Fibroblast of pulmonary artery (primary cell): ENCODE measurements around the gene CNGB1.
"Not testable (repeated sequence)": the region's sequence is repeated elsewhere in the genome, so short reads cannot be mapped to it uniquely, and the experiment has no call there.

ENCODE experiments used
- DNase-seq: peaks from one replicate; pipeline ENCODE4 v3.0.0-alpha.2; 2010; ENCODE audit warnings: low read depth
- H3K4me3 ChIP-seq: replicated peaks from 2 replicates; pipeline ENCODE4 v1.5.1; 2011; ENCODE audit warnings: low read depth, mild to moderate bottlenecking, control low read depth, low read length, moderate library complexity
- TF ChIP-seq, protein P1 (sequence below): IDR thresholded peaks from 2 replicates; pipeline ENCODE4 v1.5.1; 2011; ENCODE audit warnings: mild to moderate bottlenecking, control low read depth, low read length, inconsistent platforms; ENCODE audit errors: missing control alignments

Gene CNGB1

DNA sequence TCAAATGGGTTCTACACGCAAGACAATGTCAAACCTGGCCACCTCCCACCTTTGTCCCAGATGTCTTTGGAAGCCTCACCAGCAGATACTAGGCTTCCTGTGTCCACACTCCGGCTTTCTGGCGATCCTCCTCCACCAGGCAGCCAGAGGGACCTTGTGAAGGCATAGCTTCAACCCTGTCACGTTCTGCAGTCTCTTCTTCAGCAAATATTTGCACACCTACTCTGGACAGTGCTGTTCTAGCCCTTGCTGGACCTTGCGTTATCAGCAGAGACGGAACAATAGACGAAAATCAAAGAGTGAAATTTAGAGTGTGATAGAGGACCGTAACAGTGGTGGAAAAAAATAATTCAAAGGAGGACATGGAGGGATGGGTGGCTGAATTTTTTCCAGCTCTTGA lies 130.1 kb downstream of the CNGB1 start:
- no peak overlapping the region for H3K4me3 ChIP-seq
- TF ChIP-seq, protein P1, sequence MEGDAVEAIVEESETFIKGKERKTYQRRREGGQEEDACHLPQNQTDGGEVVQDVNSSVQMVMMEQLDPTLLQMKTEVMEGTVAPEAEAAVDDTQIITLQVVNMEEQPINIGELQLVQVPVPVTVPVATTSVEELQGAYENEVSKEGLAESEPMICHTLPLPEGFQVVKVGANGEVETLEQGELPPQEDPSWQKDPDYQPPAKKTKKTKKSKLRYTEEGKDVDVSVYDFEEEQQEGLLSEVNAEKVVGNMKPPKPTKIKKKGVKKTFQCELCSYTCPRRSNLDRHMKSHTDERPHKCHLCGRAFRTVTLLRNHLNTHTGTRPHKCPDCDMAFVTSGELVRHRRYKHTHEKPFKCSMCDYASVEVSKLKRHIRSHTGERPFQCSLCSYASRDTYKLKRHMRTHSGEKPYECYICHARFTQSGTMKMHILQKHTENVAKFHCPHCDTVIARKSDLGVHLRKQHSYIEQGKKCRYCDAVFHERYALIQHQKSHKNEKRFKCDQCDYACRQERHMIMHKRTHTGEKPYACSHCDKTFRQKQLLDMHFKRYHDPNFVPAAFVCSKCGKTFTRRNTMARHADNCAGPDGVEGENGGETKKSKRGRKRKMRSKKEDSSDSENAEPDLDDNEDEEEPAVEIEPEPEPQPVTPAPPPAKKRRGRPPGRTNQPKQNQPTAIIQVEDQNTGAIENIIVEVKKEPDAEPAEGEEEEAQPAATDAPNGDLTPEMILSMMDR = no peak
- DNase-seq = no peak

DNA sequence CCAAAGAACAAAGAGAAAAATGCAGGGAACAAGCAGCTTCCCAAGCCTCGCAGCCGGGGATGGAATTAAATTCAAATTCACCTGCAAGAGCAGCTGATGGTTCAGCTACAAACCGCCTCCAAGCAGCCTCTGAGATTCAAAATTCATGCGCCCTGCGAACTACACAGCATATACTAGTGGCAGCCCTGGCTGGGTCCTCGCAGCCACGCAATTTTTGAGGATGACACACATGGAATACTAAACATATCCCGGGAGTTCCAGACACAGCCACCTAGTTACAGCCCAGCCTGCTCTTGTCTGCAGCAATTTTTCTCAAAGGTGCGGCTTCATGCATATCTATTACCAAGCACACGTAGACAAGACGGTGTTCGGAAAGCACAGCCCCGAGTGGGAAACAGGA lies 132.8 kb downstream of the CNGB1 start:
- H3K4me3 ChIP-seq = no peak overlapping the region
- DNase-seq = no peak
- TF ChIP-seq, protein P1 = no peak

DNA sequence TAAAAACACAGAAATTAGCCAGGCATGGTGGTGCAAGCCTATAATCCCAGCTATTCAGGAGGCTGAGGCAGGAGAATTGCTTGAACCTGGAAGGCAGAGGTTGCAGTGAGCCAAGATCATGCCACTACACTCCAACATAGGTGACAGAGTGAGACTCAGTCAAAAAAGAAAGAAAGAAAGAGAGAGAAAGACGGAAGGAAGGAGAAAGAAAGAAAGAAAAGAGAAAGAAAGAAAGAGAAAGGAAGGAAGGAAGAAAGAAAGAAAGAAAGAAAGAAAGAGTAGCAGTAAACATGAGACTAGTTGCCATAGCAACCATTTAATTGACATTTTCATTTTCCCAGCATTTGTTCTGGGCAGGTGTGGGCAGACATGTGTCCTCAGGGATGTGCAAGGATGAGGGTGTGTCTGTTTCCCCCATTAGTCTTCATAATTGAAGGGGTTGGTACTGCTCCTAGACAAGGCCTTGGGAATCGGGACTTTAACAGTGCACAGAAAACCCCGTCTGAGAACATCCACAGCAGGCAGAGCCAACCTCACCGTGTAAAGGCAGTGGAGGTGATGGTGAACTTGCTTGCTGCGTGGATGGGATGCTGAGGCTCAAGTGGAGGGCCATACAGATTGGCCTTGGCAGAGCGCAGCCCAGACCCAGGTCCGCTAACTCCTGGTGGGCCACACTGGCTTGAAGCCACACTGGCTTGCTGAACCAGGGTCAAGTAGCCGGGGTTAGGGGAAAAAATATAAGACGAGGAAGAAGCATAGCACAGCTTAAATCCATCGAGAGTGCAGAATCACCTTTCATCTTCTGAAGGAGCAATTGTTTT lies 133.4 kb downstream of the CNGB1 start:
- no peak for DNase-seq
- no peak overlapping the region for H3K4me3 ChIP-seq
- TF ChIP-seq, protein P1 = no peak

DNA sequence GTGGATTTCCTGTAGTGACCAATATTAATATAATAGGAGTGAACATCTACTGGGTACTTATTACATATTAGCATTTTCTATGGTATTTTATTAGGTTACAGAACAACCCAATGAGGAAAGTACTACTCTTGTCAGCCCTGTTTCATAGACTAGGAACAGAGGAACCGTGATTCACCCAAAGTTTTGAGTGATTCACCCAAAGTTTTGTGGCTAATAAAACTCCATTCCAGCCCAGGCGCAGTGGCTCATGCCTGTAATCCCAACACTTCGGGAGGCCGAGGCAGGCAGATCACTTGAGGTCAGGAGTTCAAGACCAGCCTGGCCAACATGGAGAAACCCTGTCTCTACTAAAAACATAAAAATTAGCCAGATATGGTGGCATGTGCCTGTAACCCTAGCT lies 135.5 kb downstream of the CNGB1 start:
- H3K4me3 ChIP-seq, DNase-seq: not testable (repeated sequence)

DNA sequence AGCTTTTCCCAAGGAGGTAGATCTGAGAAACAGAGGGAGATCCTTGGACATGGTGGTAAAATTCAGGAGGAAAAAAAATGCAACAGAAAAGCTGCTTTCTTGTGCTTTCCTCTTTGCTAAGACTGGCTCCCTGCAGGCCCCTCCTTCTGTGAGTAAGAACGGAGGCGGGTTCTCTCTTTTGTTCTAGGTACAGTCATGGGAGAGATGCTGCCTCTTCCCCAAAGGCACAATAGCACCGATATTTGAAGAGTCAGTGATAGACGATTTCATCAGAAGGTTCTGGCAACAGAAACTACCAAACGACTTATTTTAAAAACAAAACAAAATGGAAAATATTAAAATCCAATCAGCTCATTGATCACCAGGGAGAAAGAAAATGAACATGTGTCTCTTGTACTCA lies 136.0 kb downstream of the CNGB1 start:
- no peak for DNase-seq
- TF ChIP-seq, protein P1 = no peak
- H3K4me3 ChIP-seq = no peak overlapping the region
